Measurements from ENCODE around the gene ATOH8.

DNA sequence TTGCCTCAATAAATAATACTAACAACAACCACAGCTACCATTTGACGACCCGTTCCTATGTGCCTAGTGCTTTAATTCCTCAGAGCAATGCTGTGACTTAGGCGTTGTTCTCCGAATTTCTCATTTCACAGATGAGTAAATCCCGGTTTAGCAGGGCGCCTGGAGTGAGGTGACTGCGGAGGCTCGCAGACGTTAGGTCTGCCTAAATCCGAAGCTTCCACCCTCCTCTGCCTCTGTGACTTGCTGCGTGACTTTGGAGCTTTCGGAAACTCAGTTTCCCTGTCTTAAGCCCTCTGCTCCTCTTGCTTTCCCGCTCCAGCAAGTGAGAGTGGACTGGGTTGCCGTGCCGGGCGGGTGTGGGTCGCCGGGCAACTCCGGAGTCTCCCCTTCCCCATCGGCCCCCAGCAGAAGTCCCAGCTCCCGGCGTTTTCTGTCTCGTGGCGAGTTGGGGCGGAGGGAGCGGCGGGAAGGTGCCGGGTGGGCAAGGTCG lies 711 bp upstream of the ATOH8 start:
- TF ChIP-seq, protein P1, sequence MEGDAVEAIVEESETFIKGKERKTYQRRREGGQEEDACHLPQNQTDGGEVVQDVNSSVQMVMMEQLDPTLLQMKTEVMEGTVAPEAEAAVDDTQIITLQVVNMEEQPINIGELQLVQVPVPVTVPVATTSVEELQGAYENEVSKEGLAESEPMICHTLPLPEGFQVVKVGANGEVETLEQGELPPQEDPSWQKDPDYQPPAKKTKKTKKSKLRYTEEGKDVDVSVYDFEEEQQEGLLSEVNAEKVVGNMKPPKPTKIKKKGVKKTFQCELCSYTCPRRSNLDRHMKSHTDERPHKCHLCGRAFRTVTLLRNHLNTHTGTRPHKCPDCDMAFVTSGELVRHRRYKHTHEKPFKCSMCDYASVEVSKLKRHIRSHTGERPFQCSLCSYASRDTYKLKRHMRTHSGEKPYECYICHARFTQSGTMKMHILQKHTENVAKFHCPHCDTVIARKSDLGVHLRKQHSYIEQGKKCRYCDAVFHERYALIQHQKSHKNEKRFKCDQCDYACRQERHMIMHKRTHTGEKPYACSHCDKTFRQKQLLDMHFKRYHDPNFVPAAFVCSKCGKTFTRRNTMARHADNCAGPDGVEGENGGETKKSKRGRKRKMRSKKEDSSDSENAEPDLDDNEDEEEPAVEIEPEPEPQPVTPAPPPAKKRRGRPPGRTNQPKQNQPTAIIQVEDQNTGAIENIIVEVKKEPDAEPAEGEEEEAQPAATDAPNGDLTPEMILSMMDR (IDR thresholded peaks at IDR 0.05): no peak
- no peak for TF ChIP-seq POLR2A (IDR thresholded peaks at IDR 0.05)
